Frontal cortex (tissue), 4 donors: ENCODE results near the gene PTPRT. TPM values are rescaled to one million over a fixed set of nuclear protein-coding genes. Genes with fewer than 3 reads are reported as not detected.

Experiments
- DNase-seq, 2 donors: peaks; one replicate each; pipeline ENCODE4 v3.0.0; 2012; ENCODE audit warnings: low spot score in 2 of 2
- FAIRE-seq: peaks from 2 replicates; lab custom pipeline; 2012; peaks lifted over from hg19 to GRCh38; lab: Jason Lieb, UNC
- total RNA-seq: library from RNA; depleted of rRNA; stranded (reverse); fragments of >200 nt; gene quantifications from one replicate; pipeline ENCODE4 v1.2.3, GENCODE V29; 2014
- donor health status: control.
- donor health status: control.
- donor health status: control.

PTPRT gene
- total RNA-seq, 1 donor from 2014 or later, result 26.9 TPM

DNA sequence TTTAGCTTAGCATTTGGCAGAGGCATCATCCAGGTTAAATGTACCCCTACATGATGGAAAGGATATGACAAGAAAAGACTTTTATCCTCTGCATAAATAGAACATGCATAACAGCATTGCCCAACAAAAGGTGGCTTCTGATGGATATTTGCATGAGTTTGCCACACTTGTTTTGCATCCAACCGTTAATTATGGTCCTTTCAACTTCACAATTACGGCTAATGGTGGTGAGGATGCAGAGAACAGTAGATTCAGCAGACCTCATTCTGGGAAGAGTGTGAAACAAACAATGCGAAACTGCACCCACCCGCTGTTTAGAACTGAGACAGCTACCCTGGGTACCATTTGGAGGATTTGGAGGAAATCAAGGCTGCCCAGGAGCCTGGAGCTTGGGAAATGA, 880.7 kb downstream of the PTPRT start:
- no peak for FAIRE-seq

DNA sequence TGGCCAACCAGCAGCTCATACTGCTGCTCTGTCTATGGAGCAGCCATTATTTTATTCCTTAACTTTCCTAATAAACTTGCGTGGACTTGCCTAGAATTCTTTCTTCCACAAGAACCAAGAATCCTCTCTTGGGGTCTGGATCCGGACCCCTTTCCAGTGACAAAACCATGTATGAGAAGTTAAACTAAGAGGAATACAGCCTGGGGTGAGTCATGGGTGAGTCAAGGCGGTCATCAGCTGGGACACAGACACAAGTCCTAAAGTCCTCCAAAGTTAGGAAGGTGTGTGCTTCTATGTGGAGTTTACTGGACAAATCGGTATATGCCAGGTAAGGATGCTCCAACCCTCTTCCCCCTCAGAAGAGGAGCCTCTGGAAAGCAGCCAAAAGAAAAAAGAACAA, 881.5 kb downstream of the PTPRT start:
- no peak for DNase-seq
- FAIRE-seq, result no peak

More for the DNA sequence above, 880.7 kb downstream of the PTPRT start:
- DNase-seq, result no peak

DNA sequence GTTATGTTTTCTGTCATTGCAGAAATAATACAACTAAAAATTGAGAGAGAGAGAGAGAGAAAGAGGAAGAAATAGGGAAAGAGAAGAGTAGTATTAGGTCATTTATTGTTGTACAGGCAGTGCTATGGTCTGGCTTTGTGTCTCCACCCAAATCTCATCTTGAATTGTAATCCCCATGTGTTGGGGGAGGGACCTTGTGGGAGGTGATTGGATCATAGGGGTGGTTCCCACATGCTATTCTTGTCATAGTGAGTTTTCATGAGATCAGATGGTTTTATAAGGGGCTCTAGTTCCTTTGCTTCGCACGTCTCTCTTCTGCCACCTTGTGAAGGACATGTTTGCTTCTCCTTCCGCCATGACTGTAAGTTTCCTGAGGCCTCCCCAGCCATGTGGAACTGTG, 894.1 kb downstream of the PTPRT start:
- FAIRE-seq, result no peak
- DNase-seq, result no peak

DNA sequence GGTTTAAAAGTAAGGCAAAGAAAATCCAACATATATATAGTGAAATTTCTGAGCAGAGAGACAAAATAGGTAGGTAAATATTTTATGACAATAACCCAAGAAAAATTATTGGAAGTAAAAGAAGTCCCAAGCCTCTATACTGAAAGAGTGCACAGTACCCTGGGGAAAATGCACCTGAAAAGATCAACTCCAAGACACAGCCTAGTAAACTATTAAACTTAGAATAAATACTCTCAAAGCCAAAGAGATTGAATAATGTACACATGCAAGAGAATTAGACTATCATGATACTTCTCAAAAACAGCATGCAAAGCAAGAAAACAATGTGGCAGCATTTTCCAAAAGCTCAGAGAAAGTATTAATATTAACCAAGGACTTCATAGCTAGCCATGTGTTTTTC, 894.7 kb downstream of the PTPRT start:
- DNase-seq, result no peak
- no peak for FAIRE-seq

DNA sequence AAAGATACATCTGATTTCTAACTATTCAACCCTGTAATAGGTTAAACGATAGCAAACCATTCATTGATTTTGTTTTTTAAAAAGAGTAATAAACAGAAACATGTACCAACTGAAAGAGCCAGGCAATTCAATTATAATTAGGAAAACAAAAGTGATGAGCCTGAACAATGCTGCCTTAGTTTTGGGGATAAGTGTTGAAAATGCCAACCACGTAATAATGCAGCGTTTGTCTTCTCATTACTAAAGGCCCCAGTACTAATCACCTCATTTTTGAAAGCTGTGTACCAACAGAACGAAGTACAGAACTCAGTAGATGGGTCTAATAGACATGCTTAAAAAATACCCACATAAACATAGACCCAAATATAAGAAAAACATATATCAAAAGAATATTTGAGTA, 907.9 kb downstream of the PTPRT start:
- FAIRE-seq, result peak; percentile 42

DNA sequence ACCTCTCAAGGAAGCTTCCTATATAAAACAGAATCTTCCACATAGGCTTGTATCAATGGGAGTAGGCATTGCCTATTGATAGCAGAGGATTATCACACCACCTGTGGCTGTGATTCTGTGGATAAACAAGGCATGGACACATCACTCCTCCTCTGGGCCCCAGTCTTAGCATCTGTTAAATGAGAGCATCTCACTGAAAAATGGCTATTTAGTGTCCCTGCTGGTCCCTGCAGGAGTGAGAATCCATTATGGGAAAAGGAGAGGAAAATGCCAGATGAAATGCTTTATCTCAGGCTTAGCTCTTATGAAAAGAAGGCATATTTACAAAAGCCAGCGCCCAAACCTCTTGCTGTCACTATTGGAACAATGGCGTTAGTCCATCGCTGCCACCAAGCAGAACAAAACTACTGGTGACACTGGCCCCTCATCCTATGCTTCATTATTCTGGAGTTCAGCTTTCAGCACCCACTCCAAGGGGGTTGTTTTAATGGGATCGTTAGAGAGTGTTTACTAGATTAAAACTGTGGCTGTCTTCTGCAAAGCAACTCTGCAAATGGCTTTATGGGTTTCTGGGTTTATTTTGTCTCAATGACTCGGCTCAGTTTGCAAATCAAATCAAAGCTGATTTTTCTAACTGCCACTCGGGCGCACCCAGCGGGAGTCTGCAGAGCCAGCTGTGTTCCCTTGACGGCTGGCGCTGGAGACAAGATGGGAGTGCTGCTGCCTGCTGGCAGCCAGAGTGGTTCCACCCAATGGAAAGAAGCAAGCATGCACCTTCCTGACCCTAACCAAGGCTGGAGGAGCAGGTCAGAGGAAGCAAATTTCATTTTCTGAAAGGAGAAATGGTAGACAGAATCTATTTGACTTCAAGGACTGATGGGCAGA, 912.7 kb downstream of the PTPRT start:
- DNase-seq (no peak), FAIRE-seq (no peak)

More for the DNA sequence above, 907.9 kb downstream of the PTPRT start:
- no peak for DNase-seq

DNA sequence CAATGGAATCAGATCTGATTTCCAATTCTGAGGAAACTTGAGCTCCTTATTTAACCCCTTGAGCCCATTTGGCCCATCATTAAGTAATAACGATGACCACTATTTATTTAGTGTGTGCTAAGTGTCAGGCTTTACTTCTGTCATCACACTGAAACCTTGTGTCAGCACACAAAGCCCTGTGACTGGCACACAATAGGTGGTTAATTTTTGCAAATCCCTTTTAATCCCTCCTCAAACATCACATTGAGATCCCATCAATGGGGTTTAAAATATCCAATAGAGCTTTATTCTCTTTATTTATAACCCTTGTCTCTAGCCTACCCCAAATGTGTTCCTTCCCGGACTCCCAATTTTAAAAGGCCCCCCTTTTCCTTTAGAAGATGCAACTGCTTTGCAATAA, 914.7 kb downstream of the PTPRT start:
- DNase-seq (no peak), FAIRE-seq (no peak)

DNA sequence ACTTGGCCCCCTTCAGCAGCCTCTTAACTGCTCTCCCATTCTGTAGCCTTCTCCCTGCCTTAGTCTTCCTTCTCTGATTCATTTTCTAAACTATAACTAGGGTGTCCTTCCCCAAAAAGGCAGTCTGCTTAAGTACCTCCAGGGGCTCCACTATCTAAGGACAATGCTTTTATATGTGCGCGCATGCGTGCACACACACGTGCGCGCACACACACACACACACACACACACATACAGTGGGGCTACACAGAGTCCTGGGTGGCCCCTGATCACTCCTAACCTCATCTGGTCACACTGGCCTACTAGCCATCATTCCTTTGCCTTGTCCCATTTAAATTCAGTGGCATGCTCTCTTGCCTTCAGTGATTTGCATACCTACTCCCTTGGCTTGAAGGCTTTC, 917.2 kb downstream of the PTPRT start:
- DNase-seq (no peak), FAIRE-seq (no peak)

DNA sequence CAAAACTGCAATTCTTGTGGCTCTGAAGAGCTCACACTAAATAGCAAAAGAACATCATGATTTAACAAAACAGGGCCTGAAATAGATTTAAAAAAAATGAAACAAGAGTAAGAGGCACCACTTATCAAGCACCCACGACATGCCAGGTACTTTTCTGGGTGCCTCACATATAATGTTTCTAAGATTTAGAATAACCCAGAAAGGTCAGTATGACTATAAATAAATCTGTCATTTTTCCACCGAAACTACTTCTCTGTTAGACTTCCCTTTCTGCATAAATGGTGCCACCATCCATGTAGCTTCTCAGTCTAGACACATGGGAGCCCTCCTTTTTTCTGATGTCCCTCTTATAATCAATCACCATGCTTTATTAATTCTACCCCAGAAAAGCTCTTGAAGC, 919.2 kb downstream of the PTPRT start:
- DNase-seq (no peak), FAIRE-seq (no peak)

DNA sequence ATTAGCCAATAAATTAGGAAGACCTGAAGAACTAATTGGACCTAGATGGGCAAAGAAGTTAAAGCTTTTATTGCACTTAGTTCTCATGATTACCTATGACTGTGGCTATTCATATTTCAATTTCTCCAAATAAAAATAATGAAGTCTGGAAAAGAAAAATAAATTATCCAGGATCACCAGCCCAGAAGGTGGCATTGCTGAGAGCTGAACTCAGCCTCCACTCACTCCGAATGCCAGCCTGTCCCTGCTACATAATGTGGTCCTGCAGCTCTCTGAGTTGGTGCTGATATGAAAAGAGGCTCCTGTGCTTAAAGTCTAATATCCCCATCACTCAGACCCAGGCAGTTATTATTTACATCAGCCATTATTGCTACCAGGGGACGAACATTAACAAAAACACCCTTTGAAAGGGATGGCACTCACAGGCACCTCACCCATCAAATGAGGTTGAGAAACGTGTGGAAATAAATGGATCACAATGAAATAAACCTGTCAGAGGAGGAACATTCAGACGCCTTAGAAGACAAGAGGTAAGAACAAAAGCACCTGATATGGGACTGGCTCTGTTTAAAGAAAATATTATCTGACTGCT, 921.8 kb downstream of the PTPRT start:
- DNase-seq, result no peak
- FAIRE-seq, result no peak

DNA sequence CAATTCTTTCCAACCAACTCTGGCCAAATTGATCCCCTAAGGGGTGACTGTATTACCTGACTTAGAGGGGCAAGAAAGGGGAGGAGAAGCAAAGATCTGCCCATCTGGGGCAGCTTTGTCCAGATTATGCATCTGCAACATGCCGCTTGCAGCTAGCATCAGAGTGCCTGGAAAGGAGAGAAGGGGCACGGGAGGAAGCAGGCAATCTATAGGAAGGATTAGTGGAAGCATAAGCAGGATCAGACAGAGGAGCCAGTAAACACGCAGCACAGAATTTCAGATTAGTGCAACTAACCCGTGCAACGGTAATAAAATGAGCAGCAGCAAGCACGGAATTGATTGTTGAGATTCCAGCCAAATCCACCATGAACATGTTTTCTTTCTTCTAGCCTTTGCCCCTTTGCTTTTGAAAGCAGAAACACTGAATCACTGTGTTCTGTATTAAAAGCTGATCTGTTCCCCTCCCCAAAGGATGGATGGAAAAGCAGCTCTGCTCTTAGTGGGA, 927.9 kb downstream of the PTPRT start:
- FAIRE-seq, result no peak
- DNase-seq, result no peak

DNA sequence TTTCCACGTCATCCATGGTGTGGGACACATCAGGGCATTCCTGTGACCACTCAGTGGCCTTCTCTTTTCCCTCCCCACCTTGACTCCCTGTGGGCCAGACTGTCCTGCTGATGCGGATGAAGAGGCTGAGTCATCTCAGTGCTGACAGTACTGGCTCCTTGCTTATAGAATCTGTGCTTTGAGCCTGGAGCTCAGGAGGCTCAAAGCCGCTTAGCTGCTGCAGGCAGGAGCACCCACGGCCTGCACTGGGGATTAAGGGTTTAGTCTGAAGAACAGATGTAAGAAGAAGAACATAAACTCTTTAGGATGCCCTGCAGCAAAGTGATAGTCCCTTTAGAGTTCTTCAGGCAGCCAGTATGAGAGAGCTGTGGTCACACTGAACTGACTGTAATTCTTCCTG, 929.5 kb downstream of the PTPRT start:
- no peak for FAIRE-seq
- DNase-seq, result no peak

DNA sequence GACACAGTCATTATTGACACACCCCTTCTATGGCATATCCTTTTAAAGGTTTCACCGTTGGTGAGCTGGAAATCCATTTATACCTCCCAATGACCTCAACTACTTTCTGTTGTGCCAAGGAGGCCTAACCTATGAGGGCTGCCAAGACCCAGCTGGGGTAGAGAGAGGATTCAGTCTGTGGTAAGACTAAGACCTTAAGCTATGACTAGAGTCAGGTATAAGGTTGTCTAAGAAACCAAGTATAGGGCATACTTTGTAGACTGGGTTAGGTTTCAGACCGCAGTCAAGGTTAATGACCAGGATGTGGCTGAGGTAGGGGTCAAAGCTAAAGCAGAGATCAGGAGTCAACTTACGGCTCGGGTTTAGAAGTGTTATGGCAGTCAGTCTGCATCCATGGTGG, 930.3 kb downstream of the PTPRT start:
- no peak for DNase-seq
- no peak for FAIRE-seq

DNA sequence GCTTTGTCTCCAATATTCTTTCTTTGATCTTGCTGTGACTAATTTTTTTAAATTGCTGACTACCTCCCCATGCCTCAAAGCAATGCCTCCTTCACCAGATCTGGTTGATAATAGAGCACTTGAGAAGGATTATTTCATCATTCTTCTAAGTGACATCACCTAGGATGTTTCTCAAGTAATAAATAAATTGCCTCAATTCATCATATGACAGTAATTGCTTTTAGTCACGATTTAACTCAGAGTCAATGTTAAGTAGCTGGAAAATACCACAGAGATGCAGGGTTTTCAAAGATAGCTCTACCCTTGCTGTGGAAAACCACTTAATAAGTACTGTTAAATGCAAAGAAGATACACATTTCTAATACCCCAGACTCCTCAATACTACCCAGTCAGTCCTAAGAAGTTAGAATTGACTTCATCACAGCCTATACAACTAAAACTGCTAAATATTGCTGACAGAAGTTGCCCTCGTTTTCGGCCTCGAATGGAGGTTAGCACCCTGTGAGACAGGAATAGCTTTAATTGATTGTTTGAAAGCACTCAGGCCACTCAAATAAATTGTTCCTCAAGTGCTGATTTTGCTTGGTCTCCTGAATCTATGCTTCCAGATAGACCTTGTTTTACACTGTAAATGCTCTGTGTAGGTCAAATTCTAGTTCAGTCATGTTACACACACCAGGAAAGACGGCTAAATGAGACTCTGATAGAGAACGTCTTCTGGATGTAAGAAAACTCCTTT, 931.0 kb downstream of the PTPRT start:
- DNase-seq (no peak), FAIRE-seq (no peak)

DNA sequence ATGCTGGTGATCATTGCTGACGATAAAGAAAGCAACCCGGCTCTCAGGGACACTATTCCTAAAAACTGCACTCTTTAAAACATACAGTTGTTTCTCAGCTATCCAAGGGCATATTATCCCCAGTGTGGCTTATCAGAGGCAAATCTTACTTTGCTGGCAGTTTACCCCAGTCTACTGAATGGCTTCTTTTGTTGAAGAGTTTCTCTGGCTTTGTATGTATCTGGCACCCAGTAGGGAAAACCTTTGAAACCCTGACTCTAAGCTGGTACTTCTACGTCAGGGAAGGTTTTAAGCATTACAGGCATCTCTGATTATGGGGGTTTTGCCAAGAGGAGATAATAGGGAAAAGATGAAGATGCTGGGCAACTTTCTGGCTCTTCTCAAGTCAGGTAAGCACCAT, 933.9 kb downstream of the PTPRT start:
- FAIRE-seq, result no peak
- no peak for DNase-seq

DNA sequence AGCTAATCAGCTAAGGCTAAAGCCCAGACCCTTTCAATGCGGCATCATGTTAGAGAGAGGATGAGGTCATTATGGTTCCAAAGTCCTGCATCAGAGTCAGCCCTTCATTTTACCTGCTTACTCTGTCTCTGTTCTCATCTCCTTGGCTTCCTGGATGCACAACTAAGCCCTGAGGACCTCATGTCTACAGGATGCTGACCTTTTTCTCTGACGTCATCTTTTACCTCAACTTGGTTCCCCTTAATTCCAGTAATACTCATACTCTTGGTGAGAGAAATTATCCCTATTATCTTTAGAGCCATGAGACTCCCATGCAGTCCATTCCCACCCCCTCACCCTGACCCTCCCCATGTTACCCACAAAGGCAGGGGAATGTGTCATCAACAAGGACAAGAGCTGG, 935.0 kb downstream of the PTPRT start:
- DNase-seq (no peak), FAIRE-seq (no peak)

DNA sequence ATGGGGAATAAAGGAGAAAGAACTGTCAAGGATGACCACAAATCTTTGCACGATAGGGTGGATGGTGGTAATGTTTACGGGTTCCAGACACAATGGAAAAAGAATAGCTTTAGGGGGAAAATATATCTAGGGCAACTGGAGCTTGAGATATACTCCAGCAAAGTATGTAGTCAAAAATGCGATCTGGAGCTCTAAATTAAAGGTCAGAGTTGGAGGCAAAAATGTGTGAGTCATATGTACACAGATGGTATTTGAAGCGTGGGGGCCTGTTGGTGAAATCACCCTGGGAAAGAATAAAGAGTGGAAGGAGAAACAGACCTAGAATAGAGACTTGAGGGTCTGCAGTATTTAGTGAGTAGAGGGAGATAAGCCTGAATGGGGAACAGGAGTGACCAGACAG, 937.6 kb downstream of the PTPRT start:
- DNase-seq (no peak), FAIRE-seq (no peak)

DNA sequence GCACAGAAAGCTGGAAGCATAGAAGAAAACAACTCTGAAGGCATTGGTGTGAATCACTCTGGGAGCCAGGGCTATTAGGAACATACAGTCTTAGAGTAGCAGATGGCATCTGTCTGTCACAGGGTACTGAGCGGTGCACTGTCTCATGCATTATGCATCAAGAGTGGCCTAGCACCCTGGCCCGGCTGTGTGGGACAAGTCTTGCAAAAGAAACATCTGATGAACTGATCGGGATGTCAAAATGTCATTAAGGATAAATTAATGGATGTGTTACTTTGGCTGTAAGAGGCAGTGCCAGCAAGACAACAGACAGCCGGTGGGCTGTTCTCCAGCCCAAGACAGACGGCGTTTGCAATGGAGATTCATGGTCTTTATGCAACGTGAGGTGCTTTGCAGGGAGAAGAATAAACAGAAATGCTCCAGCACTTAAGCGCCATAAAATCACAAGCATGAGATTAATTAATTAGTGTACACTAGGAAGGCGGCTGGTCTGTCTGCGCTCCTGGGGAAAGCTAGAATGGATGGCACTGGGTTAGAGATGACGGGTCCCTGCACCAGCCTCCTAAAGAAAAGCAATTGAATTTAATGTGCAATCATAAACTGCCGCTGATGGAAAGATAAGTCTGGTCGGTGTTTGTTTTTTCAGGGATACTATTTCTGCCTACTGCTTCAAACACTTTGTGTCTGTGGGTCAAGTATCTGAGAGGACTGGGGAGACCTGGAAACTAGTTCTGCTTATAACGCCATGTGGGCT, 970.9 kb downstream of the PTPRT start:
- FAIRE-seq, result no peak
- no peak for DNase-seq

DNA sequence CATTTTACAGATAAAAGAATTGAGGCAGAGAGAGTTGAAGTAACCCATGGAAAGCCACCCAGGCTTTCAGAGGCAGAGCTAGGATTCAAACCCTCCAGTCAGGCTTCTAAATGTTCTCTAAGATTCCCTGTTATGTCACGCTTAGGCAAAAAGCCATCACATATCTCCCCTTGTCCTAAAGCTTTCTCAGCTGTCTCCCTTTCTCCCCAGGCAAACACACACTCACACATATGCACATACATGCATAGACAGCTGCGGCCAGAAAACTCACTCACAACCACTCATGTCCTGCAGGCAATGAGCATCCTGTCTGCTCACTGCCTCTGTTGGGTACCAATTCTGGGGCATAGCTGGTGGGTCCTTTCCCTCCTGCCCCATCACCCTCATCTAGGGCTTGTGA, 975.6 kb downstream of the PTPRT start:
- FAIRE-seq (no peak), DNase-seq (no peak)

DNA sequence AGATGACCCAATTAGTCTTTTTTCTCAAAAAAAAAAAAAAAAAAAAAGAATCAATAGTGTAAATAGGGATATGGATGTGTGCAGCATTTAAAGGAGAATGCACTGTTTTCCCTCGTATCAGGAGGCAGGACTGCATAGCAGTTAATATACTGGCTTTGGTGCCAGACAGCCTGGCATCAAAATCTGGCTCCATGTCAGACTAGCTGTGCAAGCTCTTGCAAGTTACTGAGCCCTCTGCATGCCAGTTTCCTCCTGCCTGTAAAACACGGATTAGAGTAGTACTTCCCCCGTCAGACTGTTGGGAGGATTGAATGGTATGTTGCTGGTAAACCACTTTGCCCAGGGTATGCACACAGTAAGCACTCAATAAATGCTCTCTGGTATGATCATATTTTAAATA, 977.3 kb downstream of the PTPRT start:
- DNase-seq (no peak), FAIRE-seq (no peak)
